Measurements from ENCODE around the gene CHKB.
A peak's percentile ranks its signal among the peaks of the same experiment; 100 is the strongest.

CHKB gene

GRCh38 chr22:50599816-50600455 is 17.3 kb upstream of the CHKB start:
- Histone ChIP-seq H3K27me3 (ENCODE audit: control insufficient read depth, insufficient read depth, low read length) (no peaks in the 10 kb centered on the region), H3K27ac (no peak overlapping the region)
- no peak for TF ChIP-seq CTCF (IDR thresholded peaks at IDR 0.05)

GRCh38 chr22:50597097-50597496 is 14.4 kb upstream of the CHKB start:
- Histone ChIP-seq H3K27me3 (ENCODE audit: control insufficient read depth, insufficient read depth, low read length) (no peaks in the 10 kb centered on the region), H3K4me2 (ENCODE audit: low read length) (no peak overlapping the region), H3K4me3 (ENCODE audit: low read depth, low read length) (no peak overlapping the region), H3K79me2 (no peaks in the 10 kb centered on the region), H3K27ac (no peak overlapping the region), H3K4me1 (no peaks in the 10 kb centered on the region), H3K9me3 (ENCODE audit: control insufficient read depth, low read length) (no peaks in the 10 kb centered on the region), H3K36me3 (ENCODE audit: control insufficient read depth, insufficient read depth, low read length) (no peaks in the 10 kb centered on the region), H3K9ac (no peak overlapping the region), H2AFZ (no peak overlapping the region)
- TF ChIP-seq CTCF (IDR thresholded peaks at IDR 0.05), result no peak

More at GRCh38 chr22:50599816-50600455, 17.3 kb upstream of the CHKB start:
- Histone ChIP-seq H3K4me1 (no peaks in the 10 kb centered on the region), H2AFZ (peak overlapping the region; percentile 56), H3K9ac (no peak overlapping the region), H3K9me3 (ENCODE audit: control insufficient read depth, low read length) (no peaks in the 10 kb centered on the region), H3K36me3 (ENCODE audit: control insufficient read depth, insufficient read depth, low read length) (no peaks in the 10 kb centered on the region), H3K4me3 (ENCODE audit: low read depth, low read length) (no peak overlapping the region), H3K4me2 (ENCODE audit: low read length) (no peak overlapping the region), H3K79me2 (no peaks in the 10 kb centered on the region)

GRCh38 chr22:50595189-50595588 is 12.5 kb upstream of the CHKB start:
- no peak overlapping the region for H3K4me2 ChIP-seq (ENCODE audit: low read length)
- no peaks in the 10 kb centered on the region for H3K36me3 ChIP-seq (ENCODE audit: control insufficient read depth, insufficient read depth, low read length)
- no peak overlapping the region for H3K4me3 ChIP-seq (ENCODE audit: low read depth, low read length)
- no peak for TF ChIP-seq CTCF (IDR thresholded peaks at IDR 0.05)
- no peaks in the 10 kb centered on the region for H3K79me2 ChIP-seq
- no peaks in the 10 kb centered on the region for H3K9me3 ChIP-seq (ENCODE audit: control insufficient read depth, low read length)
- H3K27ac ChIP-seq, result no peak overlapping the region
- no peaks in the 10 kb centered on the region for H3K27me3 ChIP-seq (ENCODE audit: control insufficient read depth, insufficient read depth, low read length)
- H3K4me1 ChIP-seq, result no peaks in the 10 kb centered on the region
- H2AFZ ChIP-seq, result no peak overlapping the region
- H3K9ac ChIP-seq, result no peak overlapping the region

- Histone ChIP-seq H2AFZ (no peak overlapping the region), H3K9me3 (ENCODE audit: control insufficient read depth, low read length) (no peaks in the 10 kb centered on the region), H3K27me3 (ENCODE audit: control insufficient read depth, insufficient read depth, low read length) (no peaks in the 10 kb centered on the region), H3K4me3 (ENCODE audit: low read depth, low read length) (no peak overlapping the region), H3K4me2 (ENCODE audit: low read length) (no peak overlapping the region), H3K79me2 (no peaks in the 10 kb centered on the region), H3K4me1 (peaks cover 5% of the 10 kb centered on the region), H3K27ac (no peak overlapping the region), H3K36me3 (ENCODE audit: control insufficient read depth, insufficient read depth, low read length) (no peaks in the 10 kb centered on the region), H3K9ac (no peak overlapping the region)
- TF ChIP-seq CTCF (IDR thresholded peaks at IDR 0.05), result no peak
These were observed 4.8 kb upstream of the CHKB start for GRCh38 chr22:50587407-50587806.

GRCh38 chr22:50586416-50586815 is 3.8 kb upstream of the CHKB start:
- no peaks in the 10 kb centered on the region for H3K27me3 ChIP-seq (ENCODE audit: control insufficient read depth, insufficient read depth, low read length)
- H3K4me1 ChIP-seq, result peaks cover 5% of the 10 kb centered on the region
- no peak overlapping the region for H3K4me3 ChIP-seq (ENCODE audit: low read depth, low read length)
- no peaks in the 10 kb centered on the region for H3K9me3 ChIP-seq (ENCODE audit: control insufficient read depth, low read length)
- no peak overlapping the region for H3K9ac ChIP-seq
- no peak overlapping the region for H2AFZ ChIP-seq
- no peak overlapping the region for H3K27ac ChIP-seq
- H3K79me2 ChIP-seq, result no peaks in the 10 kb centered on the region
- H3K36me3 ChIP-seq (ENCODE audit: control insufficient read depth, insufficient read depth, low read length), result no peaks in the 10 kb centered on the region
- no peak overlapping the region for H3K4me2 ChIP-seq (ENCODE audit: low read length)
- TF ChIP-seq CTCF (IDR thresholded peaks at IDR 0.05), result no peak
